HG03045 (cell line): ENCODE data around the gene JPH3.

Experiments
- ATAC-seq: cut with Tn5 transposase; IDR thresholded peaks from one replicate; pipeline ENCODE4 v1.9.1; 2021; ENCODE audit warnings: mild to moderate bottlenecking, moderate library complexity; ENCODE audit not compliant: unreplicated experiment

Gene JPH3

GRCh38 chr16:87622756-87623319, 20.5 kb downstream of the JPH3 start:
- no peak for ATAC-seq

- ATAC-seq, result no peak
These were observed 23.0 kb downstream of the JPH3 start for GRCh38 chr16:87625241-87625797.

DNA sequence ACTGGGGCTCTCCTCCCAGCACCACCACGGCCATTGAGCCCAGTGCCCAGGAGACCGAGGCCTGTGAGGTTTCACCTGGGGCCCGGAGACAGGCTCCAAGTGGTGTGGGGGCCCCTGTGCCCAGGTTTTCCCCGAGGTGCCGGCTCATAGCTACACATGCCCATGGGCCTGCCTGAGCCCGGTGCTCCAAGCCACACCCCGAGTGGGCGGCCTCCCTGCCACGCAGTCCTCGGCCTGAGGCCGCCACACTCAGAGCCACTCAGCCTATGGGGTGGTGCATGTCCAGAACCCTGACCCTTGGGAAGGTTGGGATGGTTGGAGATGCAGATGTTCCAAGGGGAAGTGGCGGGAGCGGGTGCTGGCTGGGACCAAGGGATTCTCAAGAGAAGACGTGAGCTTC, 24.1 kb downstream of the JPH3 start:
- ATAC-seq, result no peak

GRCh38 chr16:87626905-87627304, 24.6 kb downstream of the JPH3 start:
- ATAC-seq, result no peak

DNA sequence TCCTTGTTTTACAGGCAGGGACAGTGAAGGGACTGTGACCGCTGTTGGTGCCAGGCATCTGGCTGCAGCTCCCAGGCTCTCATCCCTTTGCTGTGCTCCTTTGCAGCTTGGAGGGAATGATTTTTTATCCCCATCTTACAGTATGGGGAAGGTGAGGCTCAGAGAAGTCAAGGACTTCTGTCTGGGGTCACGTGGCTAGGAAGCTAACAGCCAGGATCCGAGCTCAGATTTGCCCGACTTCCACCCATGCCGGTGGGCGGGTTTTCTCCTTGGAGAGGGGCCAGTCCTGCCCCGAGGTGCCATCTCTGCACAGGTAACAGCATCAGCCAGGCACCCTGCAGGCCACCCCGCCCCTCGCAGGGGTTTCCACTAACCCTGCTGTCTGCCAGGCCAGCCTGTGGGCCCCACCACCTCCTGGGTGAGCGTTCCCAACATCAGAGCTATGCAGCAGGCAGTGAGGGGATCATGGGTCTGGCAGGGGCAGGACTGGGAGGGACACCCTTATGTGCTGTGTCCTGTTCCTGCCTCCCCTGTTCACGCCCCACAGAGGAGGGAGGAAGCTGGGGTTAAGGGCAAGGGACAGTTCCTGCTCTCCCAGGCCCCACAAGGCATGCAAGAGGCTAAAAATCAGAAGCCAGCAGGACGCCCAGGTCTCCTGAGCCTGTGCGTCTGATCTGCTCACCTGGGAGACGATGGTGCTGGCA, 25.4 kb downstream of the JPH3 start:
- no peak for ATAC-seq

GRCh38 chr16:87628246-87628923, 26.1 kb downstream of the JPH3 start:
- no peak for ATAC-seq

- no peak for ATAC-seq
These were observed 26.6 kb downstream of the JPH3 start for GRCh38 chr16:87628940-87629339.

DNA sequence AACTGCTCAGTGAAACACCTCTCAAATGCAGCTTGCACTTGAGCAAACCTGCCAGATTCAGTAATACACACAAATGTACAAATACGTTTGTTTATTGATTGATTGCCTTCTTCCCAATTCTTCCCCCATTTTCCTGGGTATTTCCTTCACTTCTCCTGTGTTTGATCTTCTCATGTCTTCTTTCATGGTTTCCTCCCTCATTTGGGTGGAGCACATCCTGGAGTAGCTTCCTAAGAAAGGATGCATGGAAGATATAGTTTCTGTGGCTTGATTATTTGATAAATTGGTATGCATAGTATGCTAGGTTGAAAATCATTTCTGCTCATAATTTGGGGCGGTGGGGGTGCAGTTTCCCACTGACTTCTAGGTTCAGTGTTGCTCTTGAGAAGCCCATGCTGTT, 28.8 kb downstream of the JPH3 start:
- ATAC-seq, result no peak

- no peak for ATAC-seq
These were observed 32.1 kb downstream of the JPH3 start for GRCh38 chr16:87634411-87634810.

- no peak for ATAC-seq
These were observed 33.3 kb downstream of the JPH3 start for GRCh38 chr16:87635541-87636049.

DNA sequence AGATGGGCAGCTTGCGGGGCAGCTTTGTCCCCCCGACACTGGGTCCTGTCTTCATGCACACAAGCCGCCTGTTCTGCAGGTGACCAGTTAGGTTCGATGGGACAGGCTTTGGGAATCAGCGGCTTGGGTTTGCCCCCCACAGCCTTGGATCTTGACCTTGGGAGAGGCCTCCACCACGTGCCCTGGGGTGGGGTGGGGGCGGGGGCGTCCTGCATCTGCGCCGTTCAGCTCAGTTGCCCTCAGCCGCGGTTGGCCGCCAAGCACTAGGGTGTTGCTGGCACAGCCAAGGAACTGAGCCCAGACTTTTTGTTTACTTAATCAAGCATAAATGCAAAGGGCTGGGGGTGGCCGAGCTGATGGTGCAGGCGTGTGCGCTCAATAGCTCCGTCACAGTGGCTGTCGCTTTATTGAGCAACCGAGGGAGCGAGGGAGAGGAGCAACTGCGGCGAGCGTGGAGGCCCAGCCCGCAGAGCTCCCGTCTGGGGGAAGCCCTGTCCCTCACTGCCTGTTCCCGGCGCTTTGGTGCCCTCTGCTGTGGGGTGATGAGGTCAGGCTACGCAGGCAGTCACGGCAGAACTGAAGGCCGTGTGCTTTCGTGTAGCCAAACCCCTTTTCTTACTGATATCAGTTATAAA, 33.9 kb downstream of the JPH3 start:
- no peak for ATAC-seq

GRCh38 chr16:87636741-87637140, 34.4 kb downstream of the JPH3 start:
- no peak for ATAC-seq

DNA sequence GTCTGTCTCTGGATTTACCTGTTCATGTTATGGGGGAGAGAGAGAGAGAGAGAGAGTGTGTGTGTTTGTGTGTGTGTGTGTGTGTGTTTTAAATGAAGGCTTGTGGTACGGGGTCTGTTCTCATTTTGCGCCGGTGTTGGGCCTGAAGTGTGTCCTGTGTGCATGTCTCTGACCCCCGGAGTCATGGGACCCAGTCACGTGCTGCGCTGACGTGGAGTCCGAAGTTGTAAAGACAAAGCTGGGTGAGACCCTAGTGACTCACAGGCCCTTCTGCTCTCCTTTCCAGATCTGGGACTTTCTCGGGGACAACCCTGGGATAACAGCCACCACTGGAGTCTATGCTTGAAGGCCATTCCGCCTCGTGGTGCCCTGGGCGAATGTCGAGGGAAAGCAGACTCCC, 35.0 kb downstream of the JPH3 start:
- no peak for ATAC-seq

DNA sequence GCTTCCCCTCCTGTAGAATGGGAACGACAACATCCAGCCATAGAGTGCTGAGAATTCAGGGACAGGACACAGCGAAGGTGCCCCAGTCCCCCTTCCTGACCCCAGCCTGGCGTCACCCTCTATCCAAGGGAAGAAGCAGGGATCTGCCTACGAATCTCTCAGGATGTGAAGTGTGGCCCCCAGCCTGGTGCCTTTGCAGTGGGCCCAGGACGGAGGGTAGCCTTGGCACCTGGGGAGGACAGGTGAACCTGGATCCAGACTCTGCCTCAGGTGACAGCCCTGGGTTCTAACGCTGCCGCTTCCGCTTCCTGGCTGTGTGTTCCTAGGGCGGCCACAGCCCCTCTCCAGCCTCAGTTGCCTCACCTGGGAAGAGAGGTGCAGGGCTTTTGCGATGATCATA, 36.4 kb downstream of the JPH3 start:
- no peak for ATAC-seq

DNA sequence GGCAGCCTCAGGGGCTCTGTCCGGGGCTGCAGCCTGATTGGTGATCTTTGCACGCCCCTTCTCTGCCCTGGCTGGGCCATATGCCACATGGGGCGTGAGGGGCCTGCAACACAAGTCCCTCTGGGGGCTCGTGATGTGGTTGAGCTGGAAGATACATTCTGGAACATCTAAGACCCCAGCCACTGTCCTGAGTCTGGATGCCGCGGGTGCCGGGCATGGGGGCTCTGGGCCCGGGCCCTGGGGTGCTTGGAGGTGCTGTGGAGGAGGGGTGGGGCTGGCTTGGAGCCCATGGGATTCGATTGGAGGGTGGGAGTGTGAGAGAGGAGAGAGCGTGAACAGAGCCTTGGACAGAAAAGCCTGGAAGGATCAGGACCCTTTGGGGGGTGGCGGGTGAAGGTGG, 39.4 kb downstream of the JPH3 start:
- no peak for ATAC-seq

GRCh38 chr16:87642491-87642890, 40.2 kb downstream of the JPH3 start:
- no peak for ATAC-seq

DNA sequence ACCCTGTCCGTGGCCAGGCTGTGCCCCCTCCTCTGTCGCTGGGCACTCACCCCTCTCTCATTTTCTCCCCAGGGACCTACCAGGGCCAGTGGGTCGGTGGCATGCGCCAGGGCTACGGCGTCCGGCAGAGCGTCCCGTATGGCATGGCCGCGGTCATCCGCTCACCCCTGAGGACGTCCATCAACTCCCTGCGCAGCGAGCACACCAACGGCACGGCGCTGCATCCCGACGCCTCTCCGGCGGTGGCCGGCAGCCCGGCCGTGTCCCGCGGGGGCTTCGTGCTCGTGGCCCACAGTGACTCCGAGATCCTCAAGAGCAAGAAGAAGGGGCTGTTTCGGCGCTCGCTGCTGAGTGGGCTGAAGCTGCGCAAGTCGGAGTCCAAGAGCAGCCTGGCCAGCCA, 41.9 kb downstream of the JPH3 start:
- no peak for ATAC-seq

GRCh38 chr16:87644596-87644995, 42.3 kb downstream of the JPH3 start:
- ATAC-seq, result no peak

- ATAC-seq, result no peak
These were observed 43.5 kb downstream of the JPH3 start for GRCh38 chr16:87645802-87646201.

GRCh38 chr16:87647431-87648185, 45.3 kb downstream of the JPH3 start:
- no peak for ATAC-seq

- no peak for ATAC-seq
These were observed 45.9 kb downstream of the JPH3 start for GRCh38 chr16:87648236-87648635.
